Activated CD4-positive, alpha-beta T cell treated with anti-CD3 and anti-CD28 coated beads, Interleukin-10, Interleukin-2, amounts not matched to agents 100 ng/mL and 50 ng/mL, durations not matched to agents 16 hours and 8 hours (primary cell): Measurements from ENCODE around the gene PRKD1.

Experiments
- DNase-seq: peaks from one replicate; pipeline ENCODE4 v3.0.0-alpha.2; 2020

Gene PRKD1

DNA sequence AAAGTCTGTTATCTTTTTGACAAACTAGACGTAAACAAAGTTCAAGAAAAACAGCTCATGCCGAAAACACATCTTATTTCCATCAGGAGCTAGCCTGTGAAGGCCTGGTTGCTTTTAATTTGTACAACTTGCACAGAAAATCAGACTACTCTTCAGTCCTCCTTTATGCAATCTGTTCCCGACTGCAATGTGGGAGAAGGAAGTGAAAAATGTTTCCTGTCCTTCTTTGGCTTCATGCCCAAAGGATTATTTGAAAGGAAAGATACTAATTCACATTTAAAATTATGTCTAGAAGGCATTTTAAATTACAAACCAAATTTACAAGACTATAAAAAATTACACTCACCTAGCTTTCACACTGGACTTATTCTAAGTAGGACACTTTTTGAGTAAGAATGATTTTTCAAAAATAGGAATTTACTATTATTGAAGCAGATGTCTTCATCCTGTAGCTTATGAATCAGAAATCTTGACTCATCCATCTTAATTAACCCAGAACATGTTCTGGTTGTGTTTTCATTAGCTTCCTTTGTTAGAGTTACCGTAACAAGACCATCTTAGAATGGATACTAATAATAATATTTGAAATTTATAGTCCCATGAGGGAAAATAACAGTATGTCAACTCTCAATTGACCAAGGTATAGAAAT lies 272.6 kb downstream of the PRKD1 start:
- DNase-seq, result no peak

- DNase-seq, result no peak
Measured at GRCh38 chr14:29653303-29653702, 274.3 kb downstream of the PRKD1 start.

DNA sequence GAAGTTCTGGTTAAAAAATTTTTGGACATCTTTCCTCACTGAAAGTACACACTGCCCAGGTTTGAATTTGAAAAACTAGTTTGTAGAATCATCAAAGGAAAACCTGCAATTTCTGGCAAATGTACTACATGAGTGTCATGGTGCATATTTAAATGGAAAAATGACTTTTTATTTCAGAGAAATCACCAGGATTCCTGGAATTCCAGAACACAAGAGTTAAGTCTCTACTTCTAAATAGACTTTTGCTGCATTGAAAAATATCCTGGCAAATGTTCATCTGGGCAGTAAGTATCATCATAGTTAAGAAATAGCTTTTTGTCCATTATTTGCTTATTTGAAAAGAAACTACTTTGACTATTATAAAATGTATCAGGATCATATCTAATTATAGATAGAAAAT lies 275.1 kb downstream of the PRKD1 start:
- no peak for DNase-seq

DNA sequence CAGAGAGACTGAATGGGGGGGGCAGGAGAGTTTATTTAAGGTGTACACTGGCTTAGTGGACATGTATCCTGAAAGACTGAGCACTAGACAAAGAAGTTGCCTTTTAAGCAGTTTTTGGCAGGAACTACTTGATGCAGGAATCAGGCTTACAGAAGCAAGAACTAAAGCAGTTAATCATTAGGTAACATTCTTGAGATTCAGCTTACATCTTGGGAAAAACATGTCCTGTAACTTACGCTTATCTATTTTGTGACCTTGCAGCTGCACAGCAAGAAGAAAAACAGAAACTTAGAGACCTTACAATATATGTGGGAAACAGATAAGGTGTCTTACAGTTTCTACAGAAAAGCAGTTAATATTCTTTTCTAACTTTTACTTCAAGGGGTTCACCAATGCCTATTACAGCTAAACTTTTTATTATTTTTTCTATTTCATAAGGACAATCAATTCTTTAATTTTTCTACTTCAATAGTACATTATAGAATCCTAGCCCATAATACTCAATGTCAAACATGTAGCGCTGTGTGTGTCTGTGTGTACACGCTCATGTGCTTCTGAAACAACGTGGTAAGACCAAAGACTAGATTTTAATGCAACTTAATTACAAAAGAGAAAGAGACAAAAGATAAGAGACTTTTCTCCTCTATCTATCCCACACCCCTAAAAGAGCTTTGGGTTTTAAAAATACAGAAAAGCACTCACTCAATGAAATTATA lies 276.9 kb downstream of the PRKD1 start:
- no peak for DNase-seq

DNA sequence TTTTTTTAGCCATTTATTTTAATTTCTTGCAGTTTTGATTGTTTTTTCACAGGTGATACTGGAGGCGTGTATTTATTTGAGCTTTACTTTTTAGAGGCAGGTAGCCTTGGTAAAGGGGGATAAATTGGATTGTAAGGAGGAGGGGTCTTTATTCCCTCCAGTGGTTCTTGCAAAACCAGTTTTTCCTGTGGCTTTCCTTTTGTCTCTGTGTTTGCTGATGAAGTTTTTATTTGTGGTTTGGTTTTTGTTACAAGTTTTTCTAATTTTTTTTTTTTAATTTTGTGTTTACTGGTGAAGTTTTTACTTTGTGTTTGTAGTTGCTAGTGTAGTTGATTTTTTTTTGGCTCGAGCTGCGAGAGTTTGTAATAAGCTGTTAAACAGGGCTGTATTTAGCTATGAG lies 278.5 kb downstream of the PRKD1 start:
- DNase-seq, result no peak

DNA sequence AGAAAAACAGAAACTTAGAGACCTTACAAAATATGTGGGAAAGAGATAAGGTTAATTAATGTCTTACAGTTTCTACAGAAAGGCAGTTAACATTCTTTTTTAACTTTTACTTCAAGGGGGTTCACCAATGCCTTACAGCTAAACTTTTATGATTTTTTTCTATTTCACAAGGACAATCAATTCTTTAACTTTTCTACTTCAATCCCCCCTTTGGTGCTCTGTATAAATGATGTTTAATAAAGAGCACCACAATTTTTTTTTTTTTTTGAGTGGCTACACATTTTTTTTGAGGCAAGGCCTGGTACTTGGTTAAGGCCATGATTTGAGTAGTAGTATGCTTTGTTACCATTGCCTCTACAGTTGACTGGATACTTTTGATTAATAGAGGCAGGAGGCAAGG lies 279.6 kb downstream of the PRKD1 start:
- DNase-seq, result no peak

- no peak for DNase-seq
Measured at GRCh38 chr14:29645117-29645516, 282.5 kb downstream of the PRKD1 start.

DNA sequence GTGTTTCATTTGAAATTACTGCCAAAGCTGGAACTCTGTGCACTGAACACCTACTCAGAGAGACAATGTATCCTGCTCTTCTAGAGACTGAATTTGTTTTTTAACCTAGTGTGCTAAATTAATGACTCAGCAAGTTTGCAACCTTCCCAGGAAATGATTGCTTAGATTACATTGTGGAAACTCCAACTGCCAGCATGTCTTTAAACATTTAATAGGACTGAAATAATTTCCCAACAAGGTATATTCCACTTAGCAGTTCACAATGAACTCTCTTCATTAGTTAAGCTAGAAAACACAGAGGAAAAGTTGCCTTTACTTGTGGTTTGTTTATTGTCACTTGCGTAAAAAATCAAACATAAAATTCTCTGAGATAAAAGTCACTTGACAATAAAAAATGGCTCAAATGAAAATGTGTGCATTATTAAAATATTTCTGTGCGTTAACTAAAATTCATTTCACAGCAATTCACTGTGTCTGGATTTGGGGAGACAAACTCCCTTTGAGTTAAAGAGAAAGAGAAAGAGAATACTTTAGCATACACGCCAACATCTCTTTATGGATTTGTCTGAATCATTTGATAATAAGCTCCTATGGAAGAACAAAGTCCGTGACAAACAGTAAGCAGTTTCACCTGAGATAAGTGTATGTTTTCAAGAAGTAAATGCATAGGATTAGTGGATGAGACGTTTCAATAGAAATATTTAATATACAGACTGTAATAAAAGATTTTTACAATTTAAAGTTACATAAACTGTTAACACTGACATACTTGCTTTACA lies 284.0 kb downstream of the PRKD1 start:
- no peak for DNase-seq

GRCh38 chr14:29637411-29637810 lies 290.2 kb downstream of the PRKD1 start:
- no peak for DNase-seq

- no peak for DNase-seq
Measured at GRCh38 chr14:29636870-29637269, 290.8 kb downstream of the PRKD1 start.

GRCh38 chr14:29630566-29631160 lies 297.0 kb downstream of the PRKD1 start:
- DNase-seq, result no peak

DNA sequence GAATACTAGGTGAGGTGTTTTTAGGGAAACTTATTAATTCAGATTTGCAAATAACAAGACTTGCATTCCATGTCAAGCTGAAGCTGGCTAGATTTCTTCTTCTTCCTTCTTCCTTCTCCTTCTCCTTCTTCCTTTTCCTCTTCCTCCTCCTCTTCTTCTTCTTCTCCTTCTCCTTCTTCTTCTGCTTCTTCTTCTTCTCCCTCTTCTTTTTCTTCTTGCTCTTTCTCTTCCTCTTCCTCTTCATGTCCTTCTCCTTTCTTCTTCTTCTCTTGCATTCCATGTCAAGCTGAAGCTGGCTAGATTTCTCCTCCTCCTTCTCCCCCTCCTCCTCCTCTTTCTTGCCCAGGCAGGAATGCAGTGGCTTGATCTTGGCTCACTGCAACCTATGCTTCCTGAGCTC lies 297.8 kb downstream of the PRKD1 start:
- DNase-seq, result no peak

- no peak for DNase-seq
Measured at GRCh38 chr14:29627137-29627536, 300.5 kb downstream of the PRKD1 start.

DNA sequence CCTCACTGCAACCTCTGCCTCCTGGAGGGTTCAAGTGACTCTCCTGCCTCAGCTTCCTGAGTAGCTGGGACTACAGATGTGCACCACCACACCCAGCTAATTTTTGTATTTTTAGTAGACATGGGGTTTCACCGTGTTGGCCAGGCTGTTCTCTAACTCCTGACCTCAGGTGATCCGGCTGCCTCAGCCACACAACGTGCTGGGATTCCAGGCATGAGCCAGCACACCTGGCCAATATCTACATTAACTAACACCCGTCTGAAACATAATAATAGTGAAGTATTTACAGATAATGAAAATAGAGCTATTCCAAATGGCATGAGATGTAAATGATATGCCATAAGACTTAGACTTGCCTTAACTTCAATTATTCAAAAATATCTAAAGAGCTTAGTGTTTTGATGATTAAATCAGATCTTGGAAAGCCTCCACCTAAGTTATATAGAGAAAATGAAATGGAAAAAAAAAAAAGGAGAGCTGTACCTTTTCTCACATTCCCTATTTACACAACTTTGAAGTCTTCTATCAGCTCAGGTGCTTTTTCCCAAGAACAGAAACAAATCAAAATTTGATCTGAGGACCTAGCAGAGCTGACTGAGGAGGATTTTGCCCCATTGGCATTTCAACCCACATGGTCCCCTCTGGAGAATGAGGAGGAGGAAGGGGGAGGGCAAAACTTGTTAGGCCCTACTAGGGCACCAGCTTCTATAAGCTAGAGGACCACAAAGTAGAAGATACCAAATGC lies 309.2 kb downstream of the PRKD1 start:
- no peak for DNase-seq

GRCh38 chr14:29616922-29617321 lies 310.7 kb downstream of the PRKD1 start:
- no peak for DNase-seq

GRCh38 chr14:29608861-29609260 lies 318.8 kb downstream of the PRKD1 start:
- DNase-seq, result no peak

DNA sequence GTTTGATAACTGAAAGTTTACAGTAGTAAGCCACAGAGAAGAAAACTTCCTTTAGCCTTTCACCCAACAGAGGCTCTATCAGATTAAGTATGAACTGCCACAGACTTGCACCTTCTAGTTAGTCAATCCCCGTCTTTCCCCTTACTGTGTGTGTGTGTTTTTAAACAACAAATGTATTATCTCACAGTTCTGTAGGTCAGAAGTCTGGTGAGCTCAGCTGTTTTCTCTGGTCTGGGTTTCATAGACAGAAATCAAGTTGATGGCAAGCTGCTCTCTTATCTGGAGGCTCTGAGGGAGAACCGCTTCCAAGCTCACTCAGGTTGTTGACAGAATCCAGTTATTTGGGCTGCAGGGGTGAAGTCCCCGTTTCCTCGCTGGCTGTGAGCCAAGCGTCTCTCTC lies 320.5 kb downstream of the PRKD1 start:
- DNase-seq, result no peak

DNA sequence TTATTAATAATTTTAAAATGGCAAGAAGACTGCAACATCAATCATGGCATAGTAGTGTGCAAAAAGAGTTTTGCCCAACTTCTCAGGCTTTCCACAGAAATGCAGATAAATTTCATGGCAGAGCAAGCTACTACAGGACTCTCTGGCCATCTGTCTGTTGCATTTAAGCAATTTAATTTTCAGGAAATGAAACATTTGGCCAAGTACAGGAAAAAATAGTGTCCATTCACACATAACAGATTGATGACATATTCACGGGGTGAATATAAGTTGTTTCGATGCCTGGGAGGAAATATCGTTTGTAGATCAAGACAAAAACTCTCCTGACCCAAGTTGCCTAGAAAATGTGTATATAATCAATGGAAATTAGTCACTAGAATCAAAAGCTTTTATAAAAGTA lies 324.0 kb downstream of the PRKD1 start:
- DNase-seq, result no peak

DNA sequence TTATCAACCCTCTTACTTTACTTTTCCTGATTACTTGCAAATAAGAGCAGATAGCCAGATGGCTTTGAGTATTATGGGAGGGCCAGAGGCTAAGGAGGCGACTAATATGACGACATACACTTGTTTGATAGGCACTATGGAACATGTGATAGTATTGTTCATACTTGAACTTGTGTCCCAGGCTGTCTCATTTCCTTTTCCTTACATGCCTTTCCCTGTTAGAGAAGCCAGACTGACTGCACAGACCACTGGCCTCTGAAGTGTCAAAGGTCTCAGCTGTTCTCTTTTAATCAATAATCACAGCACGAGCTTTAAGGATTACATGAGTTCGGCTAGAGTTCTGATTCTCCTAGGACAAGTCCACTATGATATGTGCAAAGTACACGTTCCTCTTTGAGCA lies 326.0 kb downstream of the PRKD1 start:
- DNase-seq, result no peak

DNA sequence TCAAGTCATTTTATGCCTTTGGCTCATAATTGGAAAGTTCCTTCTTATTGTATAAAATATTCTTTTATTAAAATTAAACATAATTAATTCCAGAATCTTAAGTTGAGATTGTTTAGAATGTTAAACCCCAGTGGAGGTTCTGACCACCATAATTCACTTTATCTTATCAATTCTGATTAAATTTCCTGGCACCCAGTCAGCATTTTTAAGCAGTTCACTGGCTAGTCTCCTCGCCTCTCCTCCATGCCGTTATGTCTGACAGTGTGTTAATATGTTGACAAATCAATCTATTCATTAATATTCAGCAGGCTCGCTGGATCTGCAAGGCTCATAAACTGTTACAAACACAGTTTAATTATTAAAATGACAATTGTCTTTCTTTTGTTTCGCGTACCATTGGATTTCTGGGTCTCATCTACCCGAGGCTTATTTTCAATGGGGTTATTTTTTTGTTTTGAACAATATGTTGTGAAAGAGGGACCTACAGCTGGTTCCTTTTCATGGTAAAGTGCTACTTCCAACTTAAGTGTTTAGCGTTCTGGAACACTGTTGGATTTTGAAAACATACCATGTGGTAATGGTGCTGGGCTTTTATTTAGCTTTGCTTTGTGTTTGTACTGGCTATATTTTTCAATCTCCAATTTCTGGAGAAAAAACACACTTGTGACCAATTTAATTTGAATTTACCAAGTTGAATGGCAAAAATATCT lies 339.7 kb downstream of the PRKD1 start:
- DNase-seq, result no peak

DNA sequence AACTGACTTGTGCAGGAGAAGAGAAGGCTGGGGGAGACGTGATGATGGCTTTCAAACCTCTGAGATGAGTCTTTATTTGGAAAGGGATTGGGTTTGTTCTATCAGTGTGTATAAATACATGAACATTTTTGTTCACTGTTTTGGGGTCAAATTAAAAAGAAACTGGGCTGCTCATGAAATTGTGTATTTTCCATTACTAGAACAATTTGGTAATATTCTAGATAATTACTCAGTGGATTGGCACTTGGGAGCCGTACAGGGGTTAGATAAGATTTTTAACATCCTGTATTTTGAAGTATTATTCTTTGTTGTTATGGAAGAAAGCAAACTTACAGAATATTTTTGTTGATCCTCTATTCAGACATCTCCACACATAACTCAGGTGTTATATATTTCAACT lies 340.6 kb downstream of the PRKD1 start:
- no peak for DNase-seq

- DNase-seq, result no peak
Measured at GRCh38 chr14:29584992-29585391, 342.7 kb downstream of the PRKD1 start.
